Mucosa of descending colon (tissue), 3 donors: Measurements from ENCODE around the gene TNK2. TPM values are rescaled to one million over a fixed set of nuclear protein-coding genes. Genes with fewer than 3 reads are reported as not detected.
A peak's percentile ranks its signal among the peaks of the same experiment; 100 is the strongest.
"Not testable (repeated sequence)": the region's sequence is repeated elsewhere in the genome, so short reads cannot be mapped to it uniquely, and the experiment has no call there.

Experiments
- ATAC-seq: fragments of 200-7000 bp; cut with Tn5 transposase; one replicate; pipeline ENCODE4 v1.9.1; 2020; ENCODE audit warnings: mild to moderate bottlenecking, moderate library complexity
- DNase-seq, 3 donors: peaks; one replicate each; pipeline ENCODE4 v3.0.0-alpha.2; 2020
- H3K36me3 ChIP-seq: fragments of 200-600 bp; one replicate; pipeline ENCODE4 v1.8.0; 2021; ENCODE audit warnings: low read depth, mild to moderate bottlenecking
- H3K4me1 ChIP-seq: fragments of 200-600 bp; one replicate; pipeline ENCODE4 v1.8.0; 2021; ENCODE audit warnings: low read depth, mild to moderate bottlenecking
- H3K4me3 ChIP-seq: fragments of 200-600 bp; one replicate; pipeline ENCODE4 v1.8.0; 2021; ENCODE audit warnings: mild to moderate bottlenecking
- H3K9me3 ChIP-seq: fragments of 200-600 bp; one replicate; pipeline ENCODE4 v1.8.0; 2021; ENCODE audit warnings: mild to moderate bottlenecking
- intact Hi-C, 2 donors: fragments of 100-400 bp; cut with DNase I in 1 of 2; cut with micrococcal nuclease in 1 of 2; formaldehyde crosslinking; loops; one replicate each; pipeline versions ENCODE4 v1.11.0 to v1.11.1; 2022; cut with DNase I, micrococcal nuclease
- long read RNA-seq, 2 donors: library from polyadenylated mRNA; unstranded; transcript quantifications; one replicate each; pipeline ENCODE4 v2.0.0, GENCODE V29; 2019 to 2021
- total RNA-seq, 3 donors: library from RNA; stranded (reverse); fragmentation: NEBNext Ultra II Directional in 2 of 3; extraction: Animal tissue kit (Norgen Biotek cat#: 25700) in 2 of 3; gene quantifications; one replicate each; pipeline versions ENCODE4 v1.2.1 to v1.2.4, GENCODE V29; 2021 to 2023
- TF ChIP-seq, protein P1 (sequence below): fragments of 200-600 bp; IDR thresholded peaks from one replicate; pipeline ENCODE4 v1.8.0; 2022; ENCODE audit warnings: antibody characterized with exemption, mild to moderate bottlenecking
- donor health status: DM: no; HTN: no; CAD: no; lungs with moderate emphysema.
- donor health status: DM: no; HTN: no; CAD: no.
- donor health status: DM: no; HTN: yes; CAD: no.

The TNK2 gene
- 10 to 100 TPM; 16.8 to 61.1 (median 28.0) TPM for total RNA-seq
- long read RNA-seq, donor 1, partial matches to known transcripts = 5 of 14 reads
- long read RNA-seq, donor 1, other reads (novel, unspliced or antisense) = 5 of 14 reads
- long read RNA-seq, donor 2, partial matches to known transcripts = 0 of 1 reads
- long read RNA-seq, donor 2, other reads (novel, unspliced or antisense) = 1 of 1 reads

DNA sequence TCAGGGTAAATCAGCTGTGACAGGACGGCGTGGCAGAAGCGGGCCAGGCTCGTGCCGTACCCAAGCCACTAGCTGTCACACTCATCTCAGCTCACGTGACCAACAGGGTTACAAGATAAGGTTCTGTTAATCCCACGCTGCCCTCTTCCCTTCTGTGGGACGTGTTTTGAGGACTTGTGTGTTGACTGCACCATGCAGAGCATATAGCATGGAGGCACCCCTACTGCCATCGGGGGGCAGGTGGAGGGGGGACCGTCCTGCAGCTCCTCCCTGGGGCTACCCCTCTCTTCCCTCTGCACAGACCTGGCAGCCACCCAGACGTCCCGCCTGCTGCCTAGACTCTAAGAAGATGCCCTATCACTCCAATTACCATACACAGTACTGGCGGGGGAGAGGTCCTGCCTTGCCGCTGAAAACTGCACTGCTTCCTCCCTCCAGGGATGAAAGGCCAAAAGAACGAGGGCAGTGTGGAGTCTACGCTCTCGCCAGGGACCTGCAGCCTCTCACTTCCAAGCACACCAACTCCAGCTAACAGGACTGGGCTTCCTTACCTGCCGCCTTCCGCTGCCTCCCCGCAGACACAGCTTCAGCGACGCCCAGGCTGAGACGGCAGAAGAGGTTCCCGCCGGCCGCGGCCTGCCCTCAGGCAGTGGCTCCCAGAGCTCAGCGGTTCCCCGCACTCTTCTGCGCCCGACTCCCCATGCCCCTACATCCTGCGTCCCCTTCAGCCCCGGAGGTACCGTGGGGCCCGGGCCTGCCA lies at the start of gene TNK2:
Gene TNK2 (minus strand): TSS at position 618 of the 760 bp plus-strand sequence. CDS start 19,963 bp downstream, outside the sequence.
- DNase-seq (peak; percentile 62 to 81 (median 70)), ATAC-seq (peak; percentile 60)
- Histone ChIP-seq H3K9me3 (no peaks in the 10 kb centered on the region), H3K4me3 (peak within 1 kb of the TSS; percentile 34), H3K36me3 (no peaks in the 10 kb centered on the region), H3K4me1 (peaks cover 26% of the 10 kb centered on the region)
- TF ChIP-seq, protein P1, sequence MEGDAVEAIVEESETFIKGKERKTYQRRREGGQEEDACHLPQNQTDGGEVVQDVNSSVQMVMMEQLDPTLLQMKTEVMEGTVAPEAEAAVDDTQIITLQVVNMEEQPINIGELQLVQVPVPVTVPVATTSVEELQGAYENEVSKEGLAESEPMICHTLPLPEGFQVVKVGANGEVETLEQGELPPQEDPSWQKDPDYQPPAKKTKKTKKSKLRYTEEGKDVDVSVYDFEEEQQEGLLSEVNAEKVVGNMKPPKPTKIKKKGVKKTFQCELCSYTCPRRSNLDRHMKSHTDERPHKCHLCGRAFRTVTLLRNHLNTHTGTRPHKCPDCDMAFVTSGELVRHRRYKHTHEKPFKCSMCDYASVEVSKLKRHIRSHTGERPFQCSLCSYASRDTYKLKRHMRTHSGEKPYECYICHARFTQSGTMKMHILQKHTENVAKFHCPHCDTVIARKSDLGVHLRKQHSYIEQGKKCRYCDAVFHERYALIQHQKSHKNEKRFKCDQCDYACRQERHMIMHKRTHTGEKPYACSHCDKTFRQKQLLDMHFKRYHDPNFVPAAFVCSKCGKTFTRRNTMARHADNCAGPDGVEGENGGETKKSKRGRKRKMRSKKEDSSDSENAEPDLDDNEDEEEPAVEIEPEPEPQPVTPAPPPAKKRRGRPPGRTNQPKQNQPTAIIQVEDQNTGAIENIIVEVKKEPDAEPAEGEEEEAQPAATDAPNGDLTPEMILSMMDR = no peak
- intact Hi-C loops = no loop called here

GRCh38 chr3:195956577-195956976 lies 48.2 kb upstream of the TNK2 start:
- Histone ChIP-seq H3K36me3 (no peaks in the 10 kb centered on the region), H3K4me1 (no peaks in the 10 kb centered on the region), H3K9me3 (no peaks in the 10 kb centered on the region), H3K4me3 (no peak overlapping the region)
- DNase-seq (no peak), ATAC-seq (no peak)
- intact Hi-C loops = no loop called here
- TF ChIP-seq, protein P1 = no peak

- H3K9me3 ChIP-seq, intact Hi-C loops, ATAC-seq, H3K4me1 ChIP-seq, H3K36me3 ChIP-seq, H3K4me3 ChIP-seq: not testable (repeated sequence)
- DNase-seq = peak; percentile 11 to 57 (median 39)
Measured at GRCh38 chr3:195955416-195955841, 47.1 kb upstream of the TNK2 start.

GRCh38 chr3:195954752-195955119 lies 46.4 kb upstream of the TNK2 start:
- H3K4me3 ChIP-seq, intact Hi-C loops, H3K9me3 ChIP-seq, DNase-seq, H3K36me3 ChIP-seq, H3K4me1 ChIP-seq: not testable (repeated sequence)
- peak; percentile 75 for ATAC-seq

DNA sequence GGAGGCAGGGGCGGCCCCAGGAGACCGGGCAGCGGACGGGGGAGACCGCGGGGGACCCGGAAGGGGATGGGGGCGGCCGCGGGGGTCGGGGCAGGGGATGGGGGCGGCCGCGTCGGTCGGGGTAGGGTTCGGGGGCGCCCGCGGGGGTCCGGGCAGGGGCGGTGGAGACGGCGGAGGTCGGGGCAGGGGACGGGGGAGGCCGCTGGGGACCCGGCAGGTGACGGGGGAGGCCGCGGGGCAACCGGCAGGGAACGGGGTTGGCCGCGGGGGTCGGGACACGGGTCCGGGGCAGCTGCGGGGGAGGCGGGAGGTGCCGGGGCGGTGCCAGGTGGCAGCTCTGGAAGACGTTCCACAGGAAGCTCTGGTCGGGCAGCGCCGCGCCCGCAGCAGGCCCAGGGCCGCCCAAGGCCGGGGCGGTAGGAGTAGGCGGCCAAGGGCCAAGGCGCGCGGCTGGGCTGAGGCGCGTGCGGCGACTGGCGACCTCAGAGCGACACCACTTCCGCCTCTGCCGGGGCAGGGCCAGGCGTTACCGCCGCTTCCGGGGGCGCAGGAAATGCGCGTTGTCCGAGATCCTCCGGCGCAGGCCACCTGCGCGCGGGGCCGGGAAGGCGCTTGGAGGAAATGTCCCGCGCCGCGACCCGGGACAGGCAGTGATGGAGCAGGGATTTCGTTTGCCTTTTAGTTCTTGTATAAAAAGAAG lies 45.9 kb upstream of the TNK2 start:
- H3K4me3 ChIP-seq, H3K36me3 ChIP-seq, intact Hi-C loops, H3K9me3 ChIP-seq, H3K4me1 ChIP-seq: not testable (repeated sequence)
- DNase-seq (peak in 1 of 3 donors; percentile 91), ATAC-seq (peak; percentile 89)

GRCh38 chr3:195952590-195952989 lies 44.2 kb upstream of the TNK2 start:
- H3K36me3 ChIP-seq, H3K9me3 ChIP-seq, H3K4me3 ChIP-seq, intact Hi-C loops, ATAC-seq, DNase-seq, H3K4me1 ChIP-seq: not testable (repeated sequence)

- intact Hi-C loops, DNase-seq, H3K4me3 ChIP-seq, ATAC-seq, H3K4me1 ChIP-seq, H3K9me3 ChIP-seq, H3K36me3 ChIP-seq: not testable (repeated sequence)
Measured at GRCh38 chr3:195951443-195952177, 43.3 kb upstream of the TNK2 start.

- DNase-seq, ATAC-seq, H3K36me3 ChIP-seq, intact Hi-C loops, H3K4me1 ChIP-seq, H3K4me3 ChIP-seq, H3K9me3 ChIP-seq: not testable (repeated sequence)
Measured at GRCh38 chr3:195950731-195951130, 42.4 kb upstream of the TNK2 start.

GRCh38 chr3:195950164-195950563 lies 41.8 kb upstream of the TNK2 start:
- H3K4me3 ChIP-seq, DNase-seq, H3K36me3 ChIP-seq, H3K4me1 ChIP-seq, ATAC-seq, H3K9me3 ChIP-seq, intact Hi-C loops: not testable (repeated sequence)

- H3K4me1 ChIP-seq, ATAC-seq, H3K4me3 ChIP-seq, H3K36me3 ChIP-seq, H3K9me3 ChIP-seq, DNase-seq, intact Hi-C loops: not testable (repeated sequence)
Measured at GRCh38 chr3:195946910-195947699, 38.8 kb upstream of the TNK2 start.

DNA sequence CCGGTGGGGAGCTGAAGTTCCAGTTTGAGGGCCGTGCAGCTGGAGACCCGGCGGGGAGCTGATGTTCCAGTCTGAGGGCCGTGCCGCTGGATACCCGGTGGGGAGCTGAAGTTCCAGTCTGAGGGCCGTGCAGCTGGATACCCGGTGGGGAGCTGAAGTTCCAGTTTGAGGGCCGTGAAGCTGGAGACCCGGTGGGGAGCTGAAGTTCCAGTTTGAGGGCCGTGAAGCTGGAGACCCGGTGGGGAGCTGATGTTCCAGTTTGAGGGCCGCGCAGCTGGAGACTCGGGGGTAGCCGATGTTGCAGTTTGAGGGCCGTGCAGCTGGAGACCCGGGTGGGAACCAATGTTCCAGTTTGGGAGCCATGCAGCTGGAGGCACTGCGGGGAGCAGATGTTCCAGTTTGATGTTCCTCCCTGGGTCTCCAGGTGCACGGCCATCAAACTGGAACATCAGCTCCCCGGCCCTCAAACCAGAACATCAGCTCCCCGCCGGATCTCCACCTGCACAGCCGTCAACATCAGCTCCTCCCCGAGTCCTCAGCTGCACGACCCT lies 33.0 kb upstream of the TNK2 start:
- H3K4me3 ChIP-seq, H3K4me1 ChIP-seq, ATAC-seq, DNase-seq, intact Hi-C loops, H3K9me3 ChIP-seq, H3K36me3 ChIP-seq: not testable (repeated sequence)
